ENCODE measurements around the gene TYW1B.
"Not testable (repeated sequence)": the region's sequence is repeated elsewhere in the genome, so short reads cannot be mapped to it uniquely, and the experiment has no call there.

Gene TYW1B

GRCh38 chr7:72544531-72544930 lies 283.5 kb downstream of the TYW1B start:
- DNase-seq: not testable (repeated sequence)

DNA sequence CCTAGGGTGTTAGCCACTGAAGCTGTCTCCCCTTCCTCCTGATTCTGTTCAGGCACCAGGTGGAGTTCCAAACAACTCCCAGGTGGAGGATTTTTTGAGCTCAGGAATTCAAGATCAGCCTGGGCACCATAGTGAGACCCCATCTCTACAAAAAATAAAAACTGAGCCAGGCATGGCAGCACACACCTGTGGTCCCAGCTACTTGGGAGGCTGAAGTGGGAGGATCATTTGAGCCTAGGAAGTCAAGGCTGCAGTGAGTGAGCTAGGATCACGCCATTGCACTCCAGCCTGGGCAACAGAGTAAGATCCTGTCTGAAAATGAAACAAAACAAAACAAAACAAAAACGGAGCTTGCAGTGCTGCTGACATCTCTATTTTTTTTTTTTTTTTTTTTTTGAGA lies 287.1 kb downstream of the TYW1B start:
- no peak for DNase-seq

GRCh38 chr7:72540106-72540611 lies 287.8 kb downstream of the TYW1B start:
- DNase-seq: no peak

GRCh38 chr7:72539702-72540101 lies 288.3 kb downstream of the TYW1B start:
- DNase-seq: no peak

DNA sequence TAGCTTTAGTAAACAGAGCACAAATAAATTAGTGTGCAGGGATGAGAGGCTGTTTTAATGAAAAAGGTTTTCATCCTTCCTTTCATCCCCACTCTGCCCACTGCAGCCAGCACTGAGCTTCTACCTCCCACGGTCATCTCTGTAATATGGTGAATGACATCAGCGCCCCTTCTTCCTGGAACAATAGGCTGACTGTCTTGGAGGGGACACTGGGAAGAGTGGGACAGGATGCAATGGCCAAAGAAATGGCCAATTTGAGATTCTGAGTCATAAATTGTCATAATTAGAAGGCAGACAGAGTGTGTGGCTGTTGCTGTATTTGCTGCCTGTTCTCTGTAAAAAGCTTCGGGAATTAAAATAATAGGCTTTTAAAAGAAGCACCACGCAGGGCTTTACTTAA lies 289.1 kb downstream of the TYW1B start:
- no peak for DNase-seq

DNA sequence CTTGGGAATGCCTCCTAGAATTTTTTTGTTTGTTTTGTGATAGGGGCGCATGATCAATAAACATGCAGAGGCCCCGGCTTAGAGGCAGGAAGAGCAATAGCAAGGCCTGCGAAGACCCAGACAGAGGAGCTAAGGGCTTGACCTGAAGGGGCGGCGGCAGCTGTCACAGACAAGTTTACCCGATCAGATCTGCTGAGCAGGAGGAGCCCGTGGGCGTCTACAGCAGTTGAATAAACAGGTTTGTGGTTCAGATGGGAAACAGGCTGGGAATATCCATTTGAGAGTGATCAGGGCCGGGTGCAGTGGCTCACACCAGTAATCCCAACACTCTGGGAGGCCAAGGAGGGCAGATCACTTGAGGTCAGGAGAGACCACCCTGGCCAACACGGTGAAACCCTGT lies 289.9 kb downstream of the TYW1B start:
- DNase-seq: no peak

DNA sequence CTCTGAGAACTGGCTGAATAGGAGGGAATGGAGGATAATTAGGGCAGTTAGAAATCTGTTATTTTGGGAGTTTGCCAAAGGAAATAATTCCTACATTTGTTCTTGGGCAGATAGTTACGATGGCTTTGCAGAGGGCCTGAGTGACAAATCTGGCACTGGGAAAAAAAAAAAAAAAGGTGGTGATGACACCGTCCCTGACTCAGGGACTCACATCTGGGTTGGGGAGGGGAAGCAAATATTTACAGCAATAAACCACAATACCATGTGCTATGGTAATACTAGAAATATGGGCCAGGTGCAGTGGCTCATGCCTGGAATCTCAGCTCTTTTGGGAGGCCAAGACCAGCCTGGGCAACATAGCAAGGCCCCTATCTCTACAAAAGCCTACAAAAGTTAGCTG lies 292.0 kb downstream of the TYW1B start:
- DNase-seq: peak; percentile 13

GRCh38 chr7:72531048-72531447 lies 297.0 kb downstream of the TYW1B start:
- not testable (repeated sequence) for DNase-seq
